Thoracic aorta (tissue), 2 donors: ENCODE data around the gene SMIM35. TPM values are rescaled to one million over a fixed set of nuclear protein-coding genes. Genes with fewer than 3 reads are reported as not detected.

Experiments used
- ATAC-seq: fragments of 150-250 bp; one replicate; pipeline ENCODE4 v1.8.0; 2017; ENCODE audit warnings: low read depth; ENCODE audit not compliant: insufficient number of reproducible peaks, low FRiP score
- DNase-seq: peaks from one replicate; pipeline ENCODE4 v3.0.0-alpha.2; 2020; ENCODE audit warnings: low spot score
- H3K27ac ChIP-seq, 2 donors: fragments of 200-600 bp; sonication (generic); 1 replicate in 1 of 2; 2 replicates in 1 of 2; pipeline ENCODE4 v1.5.1; 2016; ENCODE audit warnings: mild to moderate bottlenecking in 2 of 2, moderate library complexity in 2 of 2
- H3K27me3 ChIP-seq: fragments of 200-600 bp; sonication (generic); replicated peaks from 2 replicates; pipeline ENCODE4 v1.6.0; 2016; ENCODE audit warnings: mild to moderate bottlenecking; ENCODE audit not compliant: insufficient read depth
- H3K36me3 ChIP-seq: fragments of 200-600 bp; sonication (generic); one replicate; pipeline ENCODE4 v1.5.1; 2016
- H3K4me1 ChIP-seq, 2 donors: fragments of 200-600 bp; sonication (generic); 1 replicate in 1 of 2; 2 replicates in 1 of 2; pipeline versions ENCODE4 v1.5.1 to v1.6.0; 2016; ENCODE audit warnings: low read depth in 2 of 2, mild to moderate bottlenecking in 1 of 2; ENCODE audit not compliant: control insufficient read depth in 1 of 2
- H3K4me3 ChIP-seq: fragments of 200-600 bp; sonication (generic); 2 replicates; pipeline ENCODE4 v1.5.1; 2016; ENCODE audit warnings: mild to moderate bottlenecking
- H3K9me3 ChIP-seq: fragments of 200-600 bp; sonication (generic); 2 replicates; pipeline ENCODE4 v1.5.1; 2016
- CTCF ChIP-seq: fragments of 200-600 bp; sonication (generic); IDR thresholded peaks from one replicate; pipeline ENCODE4 v1.5.1; 2019; ENCODE audit warnings: antibody characterized with exemption
- total RNA-seq, 2 donors: library from RNA; depleted of rRNA; stranded (reverse); fragments of >200 nt; gene quantifications; one replicate each; pipeline versions ENCODE4 v1.1.0 to v1.2.3, GENCODE V29; 2016

SMIM35 gene
- total RNA-seq, 2 donors from 2014 or later, result not detected

GRCh38 chr11:118079491-118079890 lies 7.3 kb downstream of the SMIM35 start:
- H3K4me3 ChIP-seq, result no peak overlapping the region
- TF ChIP-seq CTCF, result no peak
- H3K4me1 ChIP-seq, result no peaks in the 10 kb centered on the region
- H3K9me3 ChIP-seq, result no peaks in the 10 kb centered on the region
- H3K27ac ChIP-seq, result no peak overlapping the region
- DNase-seq (no peak), ATAC-seq (no peak)
- no peaks in the 10 kb centered on the region for H3K36me3 ChIP-seq
- H3K27me3 ChIP-seq, result no peaks in the 10 kb centered on the region

- no peaks in the 10 kb centered on the region for H3K27me3 ChIP-seq
- H3K4me1 ChIP-seq, result no peaks in the 10 kb centered on the region
- H3K4me3 ChIP-seq, result no peak overlapping the region
- DNase-seq (no peak), ATAC-seq (no peak)
- H3K27ac ChIP-seq, result no peak overlapping the region
- TF ChIP-seq CTCF, result no peak
- no peaks in the 10 kb centered on the region for H3K9me3 ChIP-seq
- H3K36me3 ChIP-seq, result no peaks in the 10 kb centered on the region
Measured at GRCh38 chr11:118078911-118079411, 7.8 kb downstream of the SMIM35 start.

GRCh38 chr11:118076754-118077281 lies 9.9 kb downstream of the SMIM35 start, which contains the start of gene TMPRSS4:
Gene TMPRSS4 (plus strand): TSS chr11:118077078. CDS start chr11:118077303, 225 bp downstream.
- Histone ChIP-seq H3K36me3 (no peaks in the 10 kb centered on the region), H3K27me3 (no peaks in the 10 kb centered on the region), H3K9me3 (no peaks in the 10 kb centered on the region), H3K4me1 (no peaks in the 10 kb centered on the region), H3K27ac (no peak within 1 kb of the TSS), H3K4me3 (no peak within 1 kb of the TSS)
- no peak for TF ChIP-seq CTCF
- no peak for DNase-seq
- no peak for ATAC-seq

- ATAC-seq, result no peak
- H3K9me3 ChIP-seq, result no peaks in the 10 kb centered on the region
- no peak for DNase-seq
- H3K36me3 ChIP-seq, result no peaks in the 10 kb centered on the region
- no peak overlapping the region for H3K27ac ChIP-seq
- TF ChIP-seq CTCF, result no peak
- H3K4me1 ChIP-seq, result no peaks in the 10 kb centered on the region
- H3K4me3 ChIP-seq, result no peak overlapping the region
- H3K27me3 ChIP-seq, result no peaks in the 10 kb centered on the region
Measured at GRCh38 chr11:118074785-118075184, 12.0 kb downstream of the SMIM35 start.

- no peak for DNase-seq
- TF ChIP-seq CTCF, result no peak
- no peaks in the 10 kb centered on the region for H3K36me3 ChIP-seq
- no peaks in the 10 kb centered on the region for H3K9me3 ChIP-seq
- no peaks in the 10 kb centered on the region for H3K4me1 ChIP-seq
- H3K4me3 ChIP-seq, result no peak overlapping the region
- ATAC-seq, result no peak
- no peak overlapping the region for H3K27ac ChIP-seq
- H3K27me3 ChIP-seq, result no peaks in the 10 kb centered on the region
Measured at GRCh38 chr11:118074091-118074685, 12.6 kb downstream of the SMIM35 start.
